GM12878 (cell line): Measurements from ENCODE around the gene SYMPK. TPM values are rescaled to one million over a fixed set of nuclear protein-coding genes. Genes with fewer than 3 reads are reported as not detected.

ENCODE experiments used
- CBX3 ChIP-seq: fragments of 200-600 bp; sonication (generic); IDR thresholded peaks from 2 replicates; pipeline ENCODE4 v1.6.1; 2016; ENCODE audit warnings: low read depth, borderline replicate concordance
- EED ChIP-seq: sonication (generic); IDR thresholded peaks from 2 replicates; pipeline ENCODE4 v1.6.1; 2016; ENCODE audit warnings: antibody characterized with exemption, low read depth
- ESRRA ChIP-seq: IDR thresholded peaks from 2 replicates; pipeline ENCODE4 v1.6.1; 2012; ENCODE audit warnings: mild to moderate bottlenecking, low read length, improper control_type of control experiment
- FOXM1 ChIP-seq: IDR thresholded peaks from 2 replicates; pipeline ENCODE4 v1.6.1; 2012; ENCODE audit warnings: low read depth, mild to moderate bottlenecking, inconsistent platforms, low read length, moderate library complexity
- IKZF1 ChIP-seq: fragments of 450-650 bp; conservative IDR thresholded peaks from 2 replicates; pipeline ENCODE4 v1.6.1; 2017; ENCODE audit warnings: antibody characterized with exemption, mild to moderate bottlenecking
- JUND ChIP-seq: IDR thresholded peaks from 2 replicates; pipeline ENCODE4 v1.6.1; 2012; ENCODE audit warnings: low read depth, mild to moderate bottlenecking, low read length, improper control_type of control experiment, moderate library complexity
- MEF2A ChIP-seq: IDR thresholded peaks from 2 replicates; pipeline ENCODE4 v1.6.1; 2011; ENCODE audit warnings: low read depth, mild to moderate bottlenecking, low read length, moderate library complexity; ENCODE audit not compliant: insufficient read depth
- MEF2B ChIP-seq: fragments of 450-650 bp; IDR thresholded peaks from 2 replicates; pipeline ENCODE4 v1.6.1; 2018; ENCODE audit warnings: mild to moderate bottlenecking, moderate library complexity; ENCODE audit not compliant: partially characterized antibody, poor library complexity, severe bottlenecking
- PAX8 ChIP-seq: fragments of 450-650 bp; IDR thresholded peaks from 2 replicates; pipeline ENCODE4 v1.6.1; 2017; ENCODE audit warnings: mild to moderate bottlenecking, moderate library complexity
- RBBP5 ChIP-seq: fragments of 200-600 bp; sonication (generic); conservative IDR thresholded peaks from 2 replicates; pipeline ENCODE4 v1.6.1; 2016
- TCF7 ChIP-seq: IDR thresholded peaks from 2 replicates; pipeline ENCODE4 v1.6.1; 2014; ENCODE audit warnings: antibody characterized with exemption, borderline replicate concordance
- YBX1 ChIP-seq: fragments of 450-650 bp; IDR thresholded peaks from 2 replicates; pipeline ENCODE4 v1.6.1; 2016; ENCODE audit warnings: antibody characterized with exemption
- ZBTB40 ChIP-seq: fragments of 450-650 bp; IDR thresholded peaks from 2 replicates; pipeline ENCODE4 v1.6.1; 2016; ENCODE audit warnings: mild to moderate bottlenecking, moderate library complexity, borderline replicate concordance
- polyA plus RNA-seq, 11 experiments: library from polyadenylated mRNA; depleted of rRNA in 4 of 11; unstranded in 6 of 11; stranded (reverse) in 5 of 11; fragments of >200 nt; fragmentation: Nextera tagmentation in 4 of 11; fragmentation: Illumina TruSeq in 1 of 11; extraction: Ambion mirVana in 4 of 11; extraction: Trizol in 1 of 11; gene quantifications; 1 replicate in 1 of 11; 2 replicates in 10 of 11; pipeline versions ENCODE4 v1.2.1 to v1.2.3, GENCODE V29; 2011 to 2016; ENCODE audit warnings: inconsistent platforms in 2 of 11, missing spikeins in 2 of 11, low read depth in 1 of 11
- total RNA-seq, 4 experiments: library from RNA; depleted of rRNA in 3 of 4; stranded (reverse); fragments of >200 nt in 3 of 4; fragmentation: Illumina TruSeq in 1 of 4; extraction: Trizol in 1 of 4; gene quantifications; 2 replicates each; pipeline versions ENCODE4 v1.2.1 to v1.2.3, GENCODE V29; 2013 to 2021
- TF ChIP-seq, protein P1 (sequence below): IDR thresholded peaks from 2 replicates; pipeline ENCODE4 v1.6.1; 2012; ENCODE audit warnings: mild to moderate bottlenecking, low read depth, low read length

The SYMPK gene
- total and polyA plus RNA-seq, 10 of the 15 experiments (the other 5 are each of a cell fraction or from before 2014, with no cell fraction given), result 0.49 to 109 (median 42.5) TPM

DNA sequence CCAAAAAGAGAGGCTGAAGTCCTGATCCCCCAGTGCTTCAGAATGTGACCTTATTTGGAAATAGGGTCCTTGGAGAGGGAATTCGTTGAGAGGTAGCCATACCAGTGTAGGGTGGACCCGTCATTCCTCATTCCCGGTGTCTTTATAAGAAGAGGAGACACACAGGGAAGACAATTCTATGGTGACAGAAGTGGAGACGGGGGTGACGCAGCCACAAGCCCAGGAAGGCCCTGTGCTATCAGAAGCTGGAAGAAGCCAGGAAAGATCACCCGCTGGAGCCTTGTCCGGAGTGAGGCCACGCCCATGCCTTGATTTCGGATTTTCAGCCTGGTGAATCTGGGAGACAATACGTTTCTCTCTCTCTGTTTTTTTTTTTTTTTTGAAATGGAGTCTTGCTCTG, 42.1 kb upstream of the SYMPK start (continued):
- TF ChIP-seq ZBTB40 (no peak), MEF2B (no peak), EED (no peak), CBX3 (no peak), FOXM1 (no peak), YBX1 (no peak), TCF7 (no peak), RBBP5 (no peak), IKZF1 (no peak), PAX8 (no peak), MEF2A (no peak), ESRRA (no peak), JUND (no peak)
- TF ChIP-seq, protein P1, sequence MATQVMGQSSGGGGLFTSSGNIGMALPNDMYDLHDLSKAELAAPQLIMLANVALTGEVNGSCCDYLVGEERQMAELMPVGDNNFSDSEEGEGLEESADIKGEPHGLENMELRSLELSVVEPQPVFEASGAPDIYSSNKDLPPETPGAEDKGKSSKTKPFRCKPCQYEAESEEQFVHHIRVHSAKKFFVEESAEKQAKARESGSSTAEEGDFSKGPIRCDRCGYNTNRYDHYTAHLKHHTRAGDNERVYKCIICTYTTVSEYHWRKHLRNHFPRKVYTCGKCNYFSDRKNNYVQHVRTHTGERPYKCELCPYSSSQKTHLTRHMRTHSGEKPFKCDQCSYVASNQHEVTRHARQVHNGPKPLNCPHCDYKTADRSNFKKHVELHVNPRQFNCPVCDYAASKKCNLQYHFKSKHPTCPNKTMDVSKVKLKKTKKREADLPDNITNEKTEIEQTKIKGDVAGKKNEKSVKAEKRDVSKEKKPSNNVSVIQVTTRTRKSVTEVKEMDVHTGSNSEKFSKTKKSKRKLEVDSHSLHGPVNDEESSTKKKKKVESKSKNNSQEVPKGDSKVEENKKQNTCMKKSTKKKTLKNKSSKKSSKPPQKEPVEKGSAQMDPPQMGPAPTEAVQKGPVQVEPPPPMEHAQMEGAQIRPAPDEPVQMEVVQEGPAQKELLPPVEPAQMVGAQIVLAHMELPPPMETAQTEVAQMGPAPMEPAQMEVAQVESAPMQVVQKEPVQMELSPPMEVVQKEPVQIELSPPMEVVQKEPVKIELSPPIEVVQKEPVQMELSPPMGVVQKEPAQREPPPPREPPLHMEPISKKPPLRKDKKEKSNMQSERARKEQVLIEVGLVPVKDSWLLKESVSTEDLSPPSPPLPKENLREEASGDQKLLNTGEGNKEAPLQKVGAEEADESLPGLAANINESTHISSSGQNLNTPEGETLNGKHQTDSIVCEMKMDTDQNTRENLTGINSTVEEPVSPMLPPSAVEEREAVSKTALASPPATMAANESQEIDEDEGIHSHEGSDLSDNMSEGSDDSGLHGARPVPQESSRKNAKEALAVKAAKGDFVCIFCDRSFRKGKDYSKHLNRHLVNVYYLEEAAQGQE, result no peak
